HG03457 (cell line): ENCODE results near the gene FAM110D.

ENCODE experiments used
- ATAC-seq: cut with Tn5 transposase; IDR thresholded peaks from one replicate; pipeline ENCODE4 v1.9.1; 2021; ENCODE audit warnings: moderate number of reproducible peaks; ENCODE audit not compliant: unreplicated experiment

Gene FAM110D

DNA sequence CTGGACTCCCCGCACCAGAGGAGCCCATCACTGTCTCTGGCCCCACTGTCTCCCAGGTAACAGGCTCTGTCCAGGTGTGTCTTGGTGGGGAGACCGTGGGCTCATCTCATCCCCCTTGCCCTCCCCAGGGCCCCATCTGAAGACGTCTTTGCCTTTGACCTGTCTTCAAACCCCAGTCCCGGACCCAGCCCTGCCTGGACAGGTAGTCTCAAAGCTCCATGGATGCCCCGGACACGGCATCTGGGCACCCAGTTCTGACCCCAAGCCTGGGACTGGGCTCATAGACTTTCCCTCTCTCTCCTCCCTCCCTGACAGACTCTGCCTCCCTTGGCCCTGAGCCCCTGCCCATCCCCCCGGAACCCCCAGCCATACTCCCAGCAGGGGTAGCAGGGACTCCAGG lies 25.2 kb downstream of the FAM110D start:
- ATAC-seq: no peak

DNA sequence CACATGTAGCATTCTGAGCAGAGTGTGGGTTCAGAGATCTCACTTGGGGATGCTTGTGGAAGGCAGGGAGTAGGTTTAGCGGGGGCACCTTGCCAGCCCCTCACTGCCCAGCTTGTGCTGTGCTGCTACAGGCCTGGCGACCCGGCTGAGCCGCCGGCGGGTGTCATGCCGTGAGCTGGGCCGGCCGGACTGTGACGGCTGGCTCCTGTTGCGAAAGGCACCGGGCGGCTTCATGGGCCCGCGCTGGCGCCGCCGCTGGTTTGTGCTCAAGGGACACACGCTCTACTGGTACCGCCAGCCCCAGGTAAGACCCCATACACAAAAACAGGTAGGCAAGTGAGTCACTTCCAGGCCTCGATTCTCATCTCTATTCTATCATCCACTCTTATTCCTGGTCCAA lies 26.0 kb downstream of the FAM110D start:
- no peak for ATAC-seq

DNA sequence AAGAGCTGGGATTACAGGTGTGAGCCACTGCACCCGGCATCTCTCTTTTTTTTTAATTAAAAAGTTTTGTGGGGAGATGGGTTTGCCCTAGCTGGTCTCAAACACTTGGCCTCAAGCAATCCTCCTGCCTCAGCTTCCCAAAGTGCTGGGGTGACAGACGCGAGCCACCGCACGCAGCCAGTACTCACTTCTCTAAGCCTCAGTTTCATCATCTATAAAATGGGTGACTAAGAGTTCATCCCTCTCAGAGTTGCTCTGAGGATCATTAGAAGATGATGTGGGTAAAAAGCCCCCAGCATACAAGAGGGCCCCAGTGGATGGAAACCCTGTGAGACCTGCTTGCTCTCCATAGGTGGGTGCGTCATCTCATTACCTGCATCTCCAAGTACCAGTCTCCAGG lies 29.0 kb downstream of the FAM110D start:
- ATAC-seq: no peak

DNA sequence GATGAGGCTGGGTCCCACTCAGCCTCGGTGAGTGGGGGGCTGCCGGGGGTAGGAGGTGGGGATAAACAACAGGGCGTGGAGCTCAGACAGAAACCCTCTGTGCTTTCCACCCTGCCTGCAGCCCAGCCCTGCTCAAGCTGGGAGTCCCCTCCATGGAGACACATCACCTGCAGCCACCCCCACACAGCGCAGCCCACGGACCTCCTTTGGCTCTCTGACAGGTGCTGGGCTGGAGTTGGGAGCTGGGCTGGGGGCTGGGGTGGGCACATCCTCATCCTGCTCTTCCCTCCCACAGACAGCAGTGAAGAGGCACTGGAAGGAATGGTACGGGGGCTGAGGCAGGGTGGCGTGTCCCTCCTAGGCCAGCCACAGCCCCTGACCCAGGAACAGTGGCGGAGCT lies 29.6 kb downstream of the FAM110D start:
- ATAC-seq: no peak

DNA sequence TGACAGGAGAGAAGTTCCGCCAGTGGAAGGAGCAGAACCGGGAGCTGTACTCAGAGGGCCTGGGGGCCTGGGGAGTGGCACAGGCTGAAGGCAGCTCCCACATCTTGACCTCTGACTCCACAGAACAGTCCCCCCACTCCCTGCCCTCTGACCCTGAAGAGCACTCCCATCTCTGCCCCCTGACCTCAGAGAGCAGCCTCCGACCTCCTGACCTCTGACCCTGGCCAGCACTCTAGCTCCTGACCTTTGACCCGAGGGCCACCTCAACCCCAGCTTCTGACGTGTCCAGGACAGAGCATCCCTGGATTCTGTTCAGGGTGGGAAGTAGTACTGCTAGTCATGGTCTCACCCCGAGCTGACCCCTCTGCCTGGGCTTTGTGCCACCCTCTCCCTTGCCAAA lies 30.5 kb downstream of the FAM110D start:
- ATAC-seq: no peak

DNA sequence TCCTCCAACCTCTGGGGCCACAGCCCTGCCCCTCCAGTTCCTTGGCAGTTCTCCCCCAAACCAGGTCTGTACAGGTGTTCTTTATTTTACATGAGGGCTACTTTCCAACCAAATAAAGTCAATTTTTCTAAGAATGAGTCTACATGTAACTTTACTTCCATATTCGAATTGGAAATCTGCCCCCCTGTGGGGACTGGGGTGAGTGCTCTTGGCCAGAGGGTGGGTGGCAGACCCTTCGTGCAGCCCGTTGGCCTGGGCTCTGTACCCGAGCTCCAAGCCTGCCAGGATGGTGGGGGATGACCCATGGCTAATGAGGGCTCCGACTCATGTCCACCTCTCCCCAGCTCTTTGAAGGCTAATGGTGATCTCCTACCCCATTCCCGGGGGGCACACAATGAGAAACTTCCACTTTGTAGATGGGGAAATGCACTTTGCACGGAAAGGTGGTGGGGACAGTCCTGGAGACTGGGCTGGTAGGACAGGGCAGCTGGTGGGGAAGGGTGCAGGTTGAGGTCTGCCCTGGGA lies 30.9 kb downstream of the FAM110D start:
- no peak for ATAC-seq

DNA sequence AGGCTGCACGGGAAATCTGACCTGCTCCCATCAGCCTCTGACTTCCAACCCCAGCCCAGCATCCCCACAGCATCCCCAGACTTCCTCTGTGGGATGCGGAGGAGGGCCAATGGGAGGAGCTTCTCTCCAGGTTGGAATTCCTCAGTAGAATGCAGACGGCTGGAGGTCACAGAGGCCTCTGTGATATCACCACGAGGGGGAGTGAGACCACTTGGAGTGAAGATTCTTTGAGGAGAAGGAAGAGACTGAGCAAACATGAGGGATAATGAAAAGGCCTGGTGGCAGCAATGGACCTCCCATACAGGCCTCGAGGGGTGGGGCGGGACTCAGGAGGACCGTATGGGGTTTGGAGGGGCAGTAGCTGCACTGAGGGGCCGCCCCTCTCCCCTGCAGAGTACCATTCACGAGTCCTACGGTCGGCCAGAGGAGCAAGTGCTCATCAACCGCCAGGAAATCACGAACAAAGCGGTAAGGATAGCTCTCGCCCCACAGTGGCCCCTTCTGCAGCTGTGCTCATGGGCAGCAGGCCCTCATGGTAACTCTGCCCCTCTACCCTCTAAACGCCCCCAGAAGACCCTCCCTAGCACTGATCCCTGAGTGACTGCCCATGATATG lies 31.6 kb downstream of the FAM110D start, which contains the start of gene CATSPER4:
Gene CATSPER4 (plus strand): TSS at position 230 of the 615 bp plus-strand sequence. CDS start 26 bp downstream, at position 256.
- ATAC-seq: no peak

DNA sequence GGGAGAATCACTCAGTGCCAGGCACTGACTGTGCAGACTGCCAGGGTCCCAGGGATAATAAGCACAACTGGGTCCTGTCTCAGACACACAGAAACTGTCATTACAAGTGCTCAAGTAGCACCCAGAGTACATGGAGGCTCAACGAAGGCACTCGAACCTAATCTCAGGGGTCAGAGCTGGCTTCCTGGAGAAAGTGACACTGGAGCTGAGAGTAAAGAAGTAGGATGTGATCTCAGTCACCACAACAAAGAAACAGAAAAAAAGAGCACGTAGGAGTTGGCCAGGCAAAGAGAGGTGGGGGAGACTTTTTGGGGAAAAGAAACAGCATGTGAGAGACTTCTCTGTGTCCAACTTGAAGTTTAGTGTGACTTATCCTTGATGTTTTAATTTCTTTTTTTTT lies 32.9 kb downstream of the FAM110D start:
- ATAC-seq: no peak

DNA sequence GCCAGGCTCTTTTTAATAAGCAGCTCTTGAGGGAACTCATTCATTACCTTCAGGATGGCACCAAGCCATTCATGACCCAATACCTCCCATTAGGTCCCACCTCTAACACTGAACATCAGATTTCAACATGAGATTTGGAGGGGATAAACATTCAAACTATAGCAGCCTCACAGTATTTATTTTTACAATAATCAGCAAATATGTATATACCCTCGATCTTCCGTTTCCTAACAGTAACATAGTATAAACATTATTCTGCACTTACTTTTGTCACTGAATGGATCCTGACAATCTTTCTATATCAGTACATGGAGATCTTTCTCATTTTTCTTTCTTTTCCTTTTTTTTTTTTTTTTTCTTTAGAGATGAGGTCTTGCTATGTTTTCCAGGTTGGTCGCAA lies 36.9 kb downstream of the FAM110D start:
- ATAC-seq: no peak

DNA sequence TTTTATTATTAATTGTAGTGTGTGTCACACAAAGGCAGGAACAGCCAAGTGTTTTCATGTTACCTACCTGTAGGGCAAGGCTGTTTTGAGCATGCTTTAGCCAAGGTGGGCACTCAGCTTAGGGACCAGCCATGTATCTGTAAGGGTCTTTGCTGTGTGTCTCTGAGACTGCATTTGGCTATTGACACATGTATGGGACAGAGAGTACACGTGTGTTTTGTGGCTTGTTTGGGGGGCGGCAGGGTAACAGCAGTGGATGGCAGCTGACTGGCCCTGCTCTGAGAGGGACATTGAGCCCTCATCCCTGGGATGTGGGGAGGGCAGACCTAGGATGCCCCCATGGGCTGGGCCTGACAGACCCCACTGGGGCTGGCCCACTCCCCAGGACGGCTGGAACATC lies 38.4 kb downstream of the FAM110D start:
- no peak for ATAC-seq

DNA sequence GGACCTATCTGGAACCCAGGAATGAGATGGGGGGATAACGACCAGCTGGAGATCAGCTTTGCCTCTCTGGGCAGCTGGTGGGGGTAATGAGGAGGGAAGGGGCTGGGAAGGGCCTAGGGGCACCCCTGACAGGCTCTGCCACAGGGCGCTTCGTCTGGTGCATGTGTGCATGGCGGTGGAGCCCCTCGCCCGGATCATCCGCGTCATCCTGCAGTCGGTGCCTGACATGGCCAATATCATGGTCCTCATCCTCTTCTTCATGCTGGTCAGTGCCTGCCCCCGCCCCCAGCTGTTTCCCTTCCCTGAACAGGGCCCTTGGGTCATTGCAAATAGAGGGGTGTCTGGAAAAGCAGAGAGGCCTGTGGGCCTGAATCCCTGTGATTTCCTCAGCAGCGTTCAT lies 38.9 kb downstream of the FAM110D start:
- no peak for ATAC-seq

DNA sequence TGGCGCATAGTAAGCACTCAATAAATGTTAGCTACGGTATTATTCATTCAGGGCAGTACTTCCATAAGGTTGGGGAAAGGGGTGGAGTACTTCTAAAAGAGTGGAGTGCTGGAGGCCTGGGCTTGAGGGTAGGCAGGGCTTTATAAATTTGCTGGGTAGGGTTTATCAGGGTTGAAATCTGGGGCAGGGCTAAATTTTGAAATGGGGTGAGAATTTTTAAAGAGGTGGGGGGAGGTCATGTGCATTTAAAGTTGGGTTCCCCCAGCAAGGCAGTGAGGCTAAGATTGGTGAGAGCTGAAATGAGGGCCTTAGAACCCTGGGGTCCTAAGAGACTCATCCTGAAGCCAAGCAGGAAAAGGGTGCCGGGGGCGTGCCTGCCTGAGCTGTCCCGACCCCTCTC lies 41.5 kb downstream of the FAM110D start:
- ATAC-seq: no peak

DNA sequence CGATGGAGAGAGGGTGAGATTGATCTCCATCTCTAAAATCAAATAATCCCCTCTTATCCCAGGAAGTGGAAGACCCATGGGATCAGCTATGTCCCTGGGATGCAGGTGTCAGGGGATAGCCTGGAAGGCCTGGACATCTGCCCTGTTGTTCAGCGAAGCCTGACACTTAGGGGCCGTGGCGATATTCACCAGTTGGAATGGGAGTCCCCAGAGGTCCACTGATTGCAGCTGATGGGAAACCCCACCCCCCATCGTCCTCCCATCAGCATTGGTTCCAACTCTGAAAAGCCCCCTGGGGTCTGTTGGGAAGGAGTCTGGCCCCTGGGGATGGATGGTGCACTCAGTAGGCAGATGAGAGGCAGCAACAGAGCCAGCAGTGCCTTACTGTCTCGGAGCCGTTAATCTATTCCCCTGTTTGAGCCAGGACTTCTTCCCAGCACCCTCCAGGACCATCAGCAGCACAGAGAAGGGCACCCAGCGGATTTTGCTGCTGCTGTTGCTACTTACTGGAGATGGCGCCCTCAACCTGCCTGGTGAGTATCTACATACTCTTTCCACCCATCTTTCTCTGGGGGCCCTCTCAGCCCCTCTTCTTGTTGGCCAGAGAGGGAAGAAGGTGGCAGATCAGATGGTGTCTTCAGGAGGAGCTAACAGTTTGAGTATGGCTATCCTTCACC lies 44.9 kb downstream of the FAM110D start:
- no peak for ATAC-seq

DNA sequence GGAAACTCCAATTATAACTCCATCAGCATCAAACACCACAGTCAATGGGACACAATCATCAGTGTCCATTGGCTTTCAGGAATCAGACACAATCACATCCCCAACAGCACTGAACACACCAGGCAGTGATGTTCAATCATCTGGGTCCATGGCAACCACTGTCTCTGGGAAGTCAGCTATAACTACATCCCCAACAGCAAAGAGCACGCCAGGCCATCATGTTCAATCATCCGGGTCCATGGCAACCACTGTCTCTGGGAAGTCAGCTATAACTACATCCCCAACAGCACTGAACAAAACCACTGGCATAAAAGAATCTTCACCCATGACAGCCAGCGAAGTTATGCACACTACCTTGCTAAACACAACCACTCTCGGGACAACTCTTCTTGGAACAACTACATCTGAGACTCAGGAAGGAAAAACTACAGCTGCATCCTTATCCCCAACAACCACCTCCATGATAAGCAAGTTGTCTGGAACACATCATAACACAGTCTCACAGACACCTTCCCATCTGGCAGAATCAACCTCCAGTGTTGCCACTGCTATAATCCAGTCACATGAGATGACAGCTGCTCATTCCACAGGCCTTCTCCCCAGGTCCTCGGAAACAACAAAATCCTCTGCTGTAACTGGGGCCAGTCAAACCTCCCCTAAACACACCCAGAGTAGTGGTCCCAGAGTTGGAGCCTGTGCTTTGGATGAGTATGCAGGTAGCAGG lies 51.4 kb downstream of the FAM110D start:
- ATAC-seq: no peak

DNA sequence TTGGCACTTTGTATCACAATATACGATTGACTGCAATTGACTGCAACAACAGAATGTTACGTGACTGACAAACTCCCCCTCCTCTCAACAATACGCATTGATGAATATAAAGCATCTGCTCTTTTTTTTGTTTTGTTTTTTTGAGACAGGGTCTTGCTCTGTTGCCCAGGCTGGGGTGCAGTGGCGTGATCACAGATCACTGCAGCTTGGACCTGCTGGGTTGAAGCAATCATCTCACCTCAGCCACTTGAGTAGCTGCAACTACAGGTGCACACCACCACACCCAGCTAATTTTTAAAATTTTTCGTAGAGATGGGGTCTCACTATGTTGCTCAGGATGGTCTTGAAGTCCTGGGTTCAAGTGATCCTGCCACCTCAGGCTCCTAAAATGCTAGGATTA lies 53.8 kb downstream of the FAM110D start:
- ATAC-seq: no peak

DNA sequence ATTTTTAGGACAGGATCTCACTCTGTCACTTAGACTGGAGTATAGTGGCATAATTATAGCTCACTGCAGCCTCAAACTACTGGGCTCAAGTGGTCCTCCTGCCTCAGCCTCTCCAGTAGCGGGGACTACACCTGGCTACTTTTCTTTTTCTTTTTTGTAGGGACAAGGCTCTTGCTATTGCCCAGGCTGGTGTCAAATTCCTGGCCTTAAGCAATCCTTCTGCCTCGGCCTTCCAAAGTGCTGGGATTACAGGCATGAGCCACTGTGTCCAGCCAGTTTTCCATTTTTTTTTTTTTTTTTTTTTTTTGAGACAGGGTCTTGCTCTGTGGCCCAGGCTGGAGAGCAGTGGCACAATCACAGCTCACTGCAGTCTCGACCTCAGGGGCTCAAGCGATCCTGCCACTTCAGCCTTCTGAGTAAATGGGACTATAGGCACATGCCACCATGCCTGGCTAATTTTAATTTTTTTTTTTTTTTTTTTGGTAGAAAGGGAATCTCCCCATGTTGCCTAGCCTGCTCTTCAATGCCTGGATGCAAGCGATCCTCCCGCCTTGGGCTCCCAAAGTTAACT lies 54.5 kb downstream of the FAM110D start:
- ATAC-seq: no peak
